IMR-90 (cell line): ENCODE measurements around the gene C5orf15. TPM values are rescaled to one million over a fixed set of nuclear protein-coding genes. Genes with fewer than 3 reads are reported as not detected.

Experiments
- ATAC-seq: fragments of 200-7000 bp; cut with Tn5 transposase; 2 replicates; pipeline ENCODE4 v1.9.1; 2020; ENCODE audit warnings: low read depth, mild to moderate bottlenecking, moderate library complexity
- BruUV-seq: library from RNA; stranded (reverse); fragments of 400-500 nt; replicated peaks from 2 replicates; lab custom pipeline; 2021; lab: Mats Ljungman, UMichigan
- CTCF ChIA-PET: fragments of 300-600 bp; formaldehyde crosslinking; extraction: SDS; loops from one replicate; lab custom pipeline; 2021; ENCODE audit warnings: antibody characterized with exemption; lab: Yijun Ruan, JAX
- POLR2A ChIA-PET: fragments of 300-600 bp; sonication (Branson Sonifier 250); formaldehyde crosslinking; loops from one replicate; lab custom pipeline; 2022; ENCODE audit warnings: antibody characterized with exemption; ENCODE audit not compliant: unreplicated experiment; lab: Charles Lee
- DNase-seq: peaks from one replicate; pipeline ENCODE4 v3.0.0; 2013
- H2AFZ ChIP-seq: replicated peaks from 2 replicates; pipeline ENCODE3; 2013; ENCODE audit warnings: low read length, mild to moderate bottlenecking; ENCODE audit not compliant: poor library complexity
- H2AK5ac ChIP-seq: 2 replicates; pipeline ENCODE4 v1.6.1; 2013; ENCODE audit warnings: low read depth, low read length, inconsistent platforms
- H2AK9ac ChIP-seq: replicated peaks from 2 replicates; pipeline ENCODE3; 2013; ENCODE audit warnings: mild to moderate bottlenecking, low read depth, low read length, moderate library complexity; ENCODE audit not compliant: poor library complexity
- H2BK120ac ChIP-seq: 2 replicates; pipeline ENCODE4 v1.6.1; 2013; ENCODE audit warnings: low read depth, low read length, inconsistent platforms
- H2BK15ac ChIP-seq: 3 replicates; pipeline ENCODE4 v1.6.1; 2013; ENCODE audit warnings: low read depth, low read length, inconsistent platforms
- H2BK20ac ChIP-seq: 2 replicates; pipeline ENCODE4 v1.6.1; 2013; ENCODE audit warnings: low read depth, mild to moderate bottlenecking, inconsistent platforms, low read length, moderate library complexity
- H2BK5ac ChIP-seq: 2 replicates; pipeline ENCODE4 v1.6.1; 2013; ENCODE audit warnings: mild to moderate bottlenecking, low read depth, low read length, inconsistent platforms; ENCODE audit not compliant: poor library complexity, severe bottlenecking
- H3K14ac ChIP-seq: replicated peaks from 2 replicates; pipeline ENCODE4 v1.6.1; 2013; ENCODE audit warnings: low read depth, low read length, inconsistent platforms
- H3K18ac ChIP-seq: 2 replicates; pipeline ENCODE4 v1.6.1; 2013; ENCODE audit warnings: low read depth, low read length, control low read depth
- H3K23ac ChIP-seq: 2 replicates; pipeline ENCODE4 v1.6.1; 2013; ENCODE audit warnings: low read depth, low read length, inconsistent platforms
- H3K27ac ChIP-seq: 2 replicates; pipeline ENCODE4 v1.5.1; 2013; ENCODE audit warnings: mild to moderate bottlenecking, control low read depth, low read length; ENCODE audit not compliant: insufficient read depth
- H3K27me3 ChIP-seq: 2 replicates; pipeline ENCODE4 v1.6.1; 2013; ENCODE audit warnings: low read length; ENCODE audit not compliant: control insufficient read depth, insufficient read depth
- H3K36me3 ChIP-seq: 2 replicates; pipeline ENCODE4 v1.6.1; 2013; ENCODE audit warnings: low read length, mixed read lengths; ENCODE audit not compliant: control insufficient read depth, insufficient read depth
- H3K4ac ChIP-seq: 2 replicates; pipeline ENCODE4 v1.6.1; 2013; ENCODE audit warnings: low read depth, low read length, inconsistent platforms
- H3K4me1 ChIP-seq: 2 replicates; pipeline ENCODE4 v1.6.1; 2013; ENCODE audit warnings: low read length, mixed read lengths; ENCODE audit not compliant: control insufficient read depth, insufficient read depth
- H3K4me2 ChIP-seq: 2 replicates; pipeline ENCODE4 v1.6.1; 2013; ENCODE audit warnings: low read depth, mild to moderate bottlenecking, control low read depth, low read length, moderate library complexity
- H3K4me3 ChIP-seq: 2 replicates; pipeline ENCODE4 v1.5.1; 2013; ENCODE audit warnings: low read depth, mild to moderate bottlenecking, control low read depth, low read length, moderate library complexity; ENCODE audit not compliant: insufficient read depth
- H3K56ac ChIP-seq: 2 replicates; pipeline ENCODE4 v1.6.1; 2013; ENCODE audit warnings: low read length, inconsistent platforms; ENCODE audit not compliant: insufficient read depth; ENCODE audit errors: extremely low read depth
- H3K79me1 ChIP-seq, 2 experiments: 2 replicates each; pipeline ENCODE4 v1.6.1; 2013; ENCODE audit warnings: low read length in 2 of 2, inconsistent platforms in 1 of 2, low read depth in 1 of 2
- H3K9ac ChIP-seq: 2 replicates; pipeline ENCODE4 v1.6.1; 2013; ENCODE audit warnings: low read depth, low read length, control low read depth
- H3K9me1 ChIP-seq: 2 replicates; pipeline ENCODE4 v1.6.1; 2013; ENCODE audit warnings: low read length, inconsistent platforms; ENCODE audit not compliant: insufficient read depth
- H3K9me3 ChIP-seq: 2 replicates; pipeline ENCODE4 v1.6.1; 2013; ENCODE audit warnings: low read length; ENCODE audit not compliant: control insufficient read depth, insufficient read depth
- H4K20me1 ChIP-seq: 2 replicates; pipeline ENCODE4 v1.6.1; 2013; ENCODE audit warnings: low read length, inconsistent platforms; ENCODE audit not compliant: insufficient read depth
- H4K5ac ChIP-seq: 2 replicates; pipeline ENCODE4 v1.6.1; 2013; ENCODE audit warnings: mild to moderate bottlenecking, low read depth, low read length, control low read depth
- H4K8ac ChIP-seq, 2 experiments: 2 replicates each; pipeline ENCODE4 v1.6.1; 2013; ENCODE audit warnings: low read depth in 2 of 2, low read length in 2 of 2, control low read depth in 1 of 2, inconsistent platforms in 1 of 2
- H4K91ac ChIP-seq: 2 replicates; pipeline ENCODE4 v1.6.1; 2013; ENCODE audit warnings: low read depth, low read length, inconsistent platforms; ENCODE audit not compliant: insufficient read depth
- BHLHE40 ChIP-seq: fragments of 150-350 bp; IDR thresholded peaks from 2 replicates; pipeline ENCODE4 v1.6.1; 2016; ENCODE audit warnings: mild to moderate bottlenecking, low read depth, low read length
- CHD1 ChIP-seq: IDR thresholded peaks from 2 replicates; pipeline ENCODE4 v1.6.1; 2012; ENCODE audit warnings: low read depth, low read length, improper control_type of control experiment
- CTCF ChIP-seq: conservative IDR thresholded peaks from 2 replicates; pipeline ENCODE4 v1.5.1; 2012; ENCODE audit warnings: mild to moderate bottlenecking, low read depth, low read length, improper control_type of control experiment
- ELK1 ChIP-seq: fragments of 150-350 bp; IDR thresholded peaks from 2 replicates; pipeline ENCODE4 v1.6.1; 2016; ENCODE audit warnings: low read depth, mild to moderate bottlenecking, low read length, moderate library complexity, borderline replicate concordance
- FOS ChIP-seq: fragments of 150-350 bp; IDR thresholded peaks from 2 replicates; pipeline ENCODE4 v1.6.1; 2016; ENCODE audit warnings: low read depth, low read length
- MAFK ChIP-seq: IDR thresholded peaks from 2 replicates; pipeline ENCODE4 v1.6.1; 2012; ENCODE audit warnings: low read depth, low read length, improper control_type of control experiment
- MAZ ChIP-seq: IDR thresholded peaks from 2 replicates; pipeline ENCODE4 v1.6.1; 2012; ENCODE audit warnings: low read depth, mild to moderate bottlenecking, low read length, improper control_type of control experiment, moderate library complexity, borderline replicate concordance
- MXI1 ChIP-seq: IDR thresholded peaks from 2 replicates; pipeline ENCODE4 v1.6.1; 2012; ENCODE audit warnings: low read depth, mild to moderate bottlenecking, low read length, moderate library complexity, borderline replicate concordance
- NFE2L2 ChIP-seq: fragments of 150-350 bp; IDR thresholded peaks from 2 replicates; pipeline ENCODE4 v1.6.1; 2016; ENCODE audit warnings: low read depth, mild to moderate bottlenecking, low read length
- RAD21 ChIP-seq: IDR thresholded peaks from 2 replicates; pipeline ENCODE4 v1.6.1; 2012; ENCODE audit warnings: low read length, improper control_type of control experiment
- RFX5 ChIP-seq: IDR thresholded peaks from 2 replicates; pipeline ENCODE4 v1.8.0; 2012; ENCODE audit warnings: low read depth, mild to moderate bottlenecking, low read length, moderate library complexity
- SMC3 ChIP-seq: fragments of 150-350 bp; IDR thresholded peaks from 2 replicates; pipeline ENCODE4 v1.6.1; 2016; ENCODE audit warnings: low read depth, mild to moderate bottlenecking, antibody characterized with exemption, low read length, moderate library complexity
- WGBS, 2 experiments: methylation state at CpG; one replicate each; pipeline versions ENCODE4 v1.1.5 to v1.1.7; 2013; ENCODE audit warnings: missing lambda C conversion rate in 2 of 2; ENCODE audit not compliant: insufficient read length in 1 of 2; ENCODE audit errors: extremely low coverage in 2 of 2; 5-methylcytosine and 5-hydroxymethylcytosine counted together
- dilution Hi-C: fragments of 300-500 bp; cut with HindIII; formaldehyde crosslinking; loops from one replicate; pipeline ENCODE4 v1.14.3; 2018; ENCODE audit warnings: low sequenced_read_pairs; ENCODE audit not compliant: unreplicated experiment
- in situ Hi-C: fragments of 300-500 bp; cut with MboI; formaldehyde crosslinking; loops from 3 replicates; pipeline ENCODE4 v1.14.3; 2019; ENCODE audit warnings: low sequenced_read_pairs, inconsistent platforms, mixed read lengths
- intact Hi-C: fragments of 100-400 bp; cut with micrococcal nuclease; formaldehyde crosslinking; loops from 2 replicates; pipeline ENCODE4 v1.10.0; 2022
- polyA plus RNA-seq, 3 experiments: library from polyadenylated mRNA; depleted of rRNA; stranded (reverse); fragments of >200 nt; gene quantifications; 2 replicates each; pipeline ENCODE4 v1.2.3, GENCODE V29; 2012; ENCODE audit warnings: low replicate concordance in 1 of 3
- total RNA-seq: library from RNA; depleted of rRNA; stranded (reverse); fragments of >200 nt; gene quantifications from 2 replicates; pipeline ENCODE4 v1.2.3, GENCODE V29; 2012

C5orf15 gene
- total and polyA plus RNA-seq, 2 of the 4 experiments (the other 2 are of a cell fraction), result 35.1 to 73.5 TPM

- H3K27ac ChIP-seq, result no peak overlapping the region
- no peak for DNase-seq
- in situ Hi-C loops (no loop called here), dilution Hi-C loops (no loop called here), intact Hi-C loops (no loop called here)
- H4K8ac ChIP-seq, result no peak overlapping the region
- H2BK120ac ChIP-seq, result no peak overlapping the region
- BruUV-seq, result no TSS peak
- no peak overlapping the region for H2BK5ac ChIP-seq
- H3K9me1 ChIP-seq, result 0 out of 2 replicates have a peak, but pooled peaks cover 3% of the 10 kb centered on the region
- no peak overlapping the region for H4K91ac ChIP-seq
- CTCF ChIA-PET, result no interaction called here
- no peak overlapping the region for H3K23ac ChIP-seq
- POLR2A ChIA-PET, result no interaction called here
- H2AFZ ChIP-seq, result no peak overlapping the region
- H4K20me1 ChIP-seq, result no peaks in the 10 kb centered on the region
- H2BK15ac ChIP-seq, result no peak overlapping the region
- no peak overlapping the region for H2AK5ac ChIP-seq
- no peak overlapping the region for H2AK9ac ChIP-seq
- no peaks in the 10 kb centered on the region for H3K9me3 ChIP-seq
- H3K4me1 ChIP-seq, result no peaks in the 10 kb centered on the region
- no peak overlapping the region for H3K4ac ChIP-seq
- H3K56ac ChIP-seq, result no peak overlapping the region
- no peaks in the 10 kb centered on the region for H3K79me1 ChIP-seq
- H3K18ac ChIP-seq, result no peak overlapping the region
- 0% methylated on average over 1 of the region's 6 CpGs; no CpG with 5 or more reads in 1 of the 2 experiments for WGBS, 2 experiments
- no peaks in the 10 kb centered on the region for H3K36me3 ChIP-seq
- TF ChIP-seq NFE2L2, result no peak
- no peak for TF ChIP-seq BHLHE40
- TF ChIP-seq CHD1, result no peak
- no peak for TF ChIP-seq MAZ
- no peak for TF ChIP-seq MAFK
- no peak for TF ChIP-seq ELK1
- TF ChIP-seq RFX5, result no peak
- TF ChIP-seq RAD21, result no peak
- TF ChIP-seq FOS, result no peak
- TF ChIP-seq CTCF, result no peak
- no peak for TF ChIP-seq SMC3
- TF ChIP-seq MXI1, result no peak
- H3K27me3 ChIP-seq, result peaks cover 44% of the 10 kb centered on the region
- no peak for ATAC-seq
- H4K5ac ChIP-seq, result no peak overlapping the region
- H3K9ac ChIP-seq, result no peak overlapping the region
- H3K14ac ChIP-seq, result no peak overlapping the region
- no peak overlapping the region for H3K4me2 ChIP-seq
- H2BK20ac ChIP-seq, result no peak overlapping the region
- no peak overlapping the region for H3K4me3 ChIP-seq
Measured at GRCh38 chr5:133916914-133917313, 51.5 kb downstream of the C5orf15 start.
